H1 (cell line): ENCODE data around the gene ATP2C1. TPM values are rescaled to one million over a fixed set of nuclear protein-coding genes. Genes with fewer than 3 reads are reported as not detected.

Experiments
- CTCF ChIA-PET: fragments of 300-600 bp; sonication (Branson Sonifier 250); formaldehyde crosslinking; loops from one replicate; lab custom pipeline; 2021; ENCODE audit not compliant: partially characterized antibody; lab: Charles Lee
- POLR2A ChIA-PET: fragments of 300-600 bp; sonication (Branson Sonifier 250); formaldehyde crosslinking; loops from one replicate; lab custom pipeline; 2021; ENCODE audit warnings: inconsistent platforms; ENCODE audit not compliant: partially characterized antibody; lab: Charles Lee
- DNase-seq, 2 experiments: peaks; one replicate each; pipeline versions ENCODE4 v3.0.0 to v3.0.0-alpha.2; 2010 to 2022; ENCODE audit warnings: low spot score in 2 of 2, low read depth in 1 of 2, mixed read lengths in 1 of 2
- FAIRE-seq: peaks from 2 replicates; lab custom pipeline; 2011; peaks lifted over from hg19 to GRCh38; lab: Jason Lieb, UNC
- H2AFZ ChIP-seq: 2 replicates; pipeline ENCODE4 v1.8.1; 2012; ENCODE audit warnings: low read length, inconsistent platforms
- H2AK5ac ChIP-seq: 2 replicates; pipeline ENCODE4 v1.6.1; 2013; ENCODE audit warnings: low read depth, low read length
- H2BK120ac ChIP-seq: replicated peaks from 2 replicates; pipeline ENCODE3; 2013; ENCODE audit warnings: low read depth, low read length, inconsistent platforms
- H2BK12ac ChIP-seq: 2 replicates; pipeline ENCODE4 v1.6.1; 2013; ENCODE audit warnings: low read depth, low read length
- H2BK15ac ChIP-seq: 2 replicates; pipeline ENCODE4 v1.6.1; 2013; ENCODE audit warnings: low read length
- H2BK20ac ChIP-seq: 2 replicates; pipeline ENCODE4 v1.6.1; 2013; ENCODE audit warnings: low read length
- H2BK5ac ChIP-seq: 2 replicates; pipeline ENCODE4 v1.6.1; 2013; ENCODE audit warnings: low read depth, low read length
- H3K14ac ChIP-seq: 2 replicates; pipeline ENCODE4 v1.6.1; 2013; ENCODE audit warnings: inconsistent platforms; ENCODE audit not compliant: insufficient read length
- H3K18ac ChIP-seq: 2 replicates; pipeline ENCODE4 v1.6.1; 2013; ENCODE audit warnings: low read length; ENCODE audit errors: extremely low read depth
- H3K23ac ChIP-seq: 2 replicates; pipeline ENCODE4 v1.6.1; 2013; ENCODE audit warnings: inconsistent platforms; ENCODE audit not compliant: insufficient read length
- H3K23me2 ChIP-seq: 2 replicates; pipeline ENCODE4 v1.6.1; 2013; ENCODE audit warnings: low read depth, low read length
- H3K27ac ChIP-seq: 2 replicates; pipeline ENCODE4 v1.6.1; 2011; ENCODE audit warnings: low read depth, low read length, inconsistent platforms
- H3K27me3 ChIP-seq, 4 experiments: replicated peaks in 1 of 4; 1 replicate in 1 of 4; 2 replicates in 3 of 4; pipeline versions ENCODE4 v1.6.1 to v1.8.1; 2011 to 2013; ENCODE audit warnings: low read length in 3 of 4, mild to moderate bottlenecking in 3 of 4, inconsistent platforms in 2 of 4, mixed read lengths in 2 of 4, moderate library complexity in 1 of 4; ENCODE audit not compliant: control insufficient read depth in 3 of 4, insufficient read depth in 3 of 4; ENCODE audit errors: extremely low read depth in 1 of 4
- H3K36me3 ChIP-seq, 4 experiments: 2 replicates each; pipeline versions ENCODE4 v1.6.1 to v1.8.1; 2011 to 2013; ENCODE audit warnings: mild to moderate bottlenecking in 4 of 4, low read length in 3 of 4, moderate library complexity in 2 of 4, control low read depth in 1 of 4, inconsistent platforms in 1 of 4; ENCODE audit not compliant: insufficient read depth in 4 of 4, control insufficient read depth in 2 of 4
- H3K4ac ChIP-seq: replicated peaks from 2 replicates; pipeline ENCODE3; 2013; ENCODE audit warnings: low read length, low read depth, mixed read lengths, inconsistent platforms; ENCODE audit not compliant: insufficient read length
- H3K4me1 ChIP-seq, 4 experiments: replicated peaks in 1 of 4; 1 replicate in 1 of 4; 2 replicates in 3 of 4; pipeline versions ENCODE4 v1.6.1 to v1.8.1; 2011 to 2013; ENCODE audit warnings: low read length in 3 of 4, inconsistent platforms in 2 of 4, mixed read lengths in 1 of 4; ENCODE audit not compliant: insufficient read depth in 4 of 4, control insufficient read depth in 3 of 4
- H3K4me2 ChIP-seq, 2 experiments: 2 replicates each; pipeline versions ENCODE4 v1.6.1 to v1.8.1; 2011 to 2013; ENCODE audit warnings: low read depth in 2 of 2, low read length in 2 of 2, control low read depth in 1 of 2, inconsistent platforms in 1 of 2, mild to moderate bottlenecking in 1 of 2; ENCODE audit not compliant: insufficient read depth in 1 of 2
- H3K4me3 ChIP-seq, 4 experiments: fragments of 200-600, 300-600 bp in 1 of 4; sonication (generic), shearing (Covaris generic), sonication (Bioruptor Twin) in 1 of 4; 2 replicates each; pipeline versions ENCODE4 v1.5.1 to v1.8.1; 2011 to 2016; ENCODE audit warnings: low read length in 4 of 4, low read depth in 3 of 4, control low read depth in 2 of 4, inconsistent platforms in 2 of 4, mild to moderate bottlenecking in 2 of 4, mixed read lengths in 1 of 4, moderate library complexity in 1 of 4; ENCODE audit not compliant: insufficient read depth in 2 of 4; ENCODE audit errors: extremely low read depth in 1 of 4
- H3K56ac ChIP-seq: replicated peaks from 2 replicates; pipeline ENCODE3; 2013; ENCODE audit warnings: low read depth, mild to moderate bottlenecking, mixed read lengths, low read length, inconsistent platforms; ENCODE audit not compliant: insufficient read length
- H3K79me1 ChIP-seq: 2 replicates; pipeline ENCODE4 v1.6.1; 2013; ENCODE audit warnings: low read depth, low read length, control low read depth
- H3K79me2 ChIP-seq, 2 experiments: 2 replicates each; pipeline versions ENCODE4 v1.6.1 to v1.8.1; 2012 to 2013; ENCODE audit warnings: low read length in 2 of 2, mild to moderate bottlenecking in 2 of 2, inconsistent platforms in 1 of 2; ENCODE audit not compliant: insufficient read depth in 2 of 2, control insufficient read depth in 1 of 2
- H3K9ac ChIP-seq, 4 experiments: replicated peaks in 1 of 4; 1 replicate in 1 of 4; 2 replicates in 3 of 4; pipeline versions ENCODE4 v1.6.1 to v1.8.1; 2011 to 2013; ENCODE audit warnings: low read depth in 3 of 4, low read length in 3 of 4, control low read depth in 2 of 4, mild to moderate bottlenecking in 2 of 4, moderate library complexity in 2 of 4, inconsistent platforms in 1 of 4; ENCODE audit errors: extremely low read depth in 1 of 4
- H3K9me3 ChIP-seq, 2 experiments: 2 replicates each; pipeline versions ENCODE4 v1.6.1 to v1.8.1; 2012 to 2013; ENCODE audit warnings: mild to moderate bottlenecking in 2 of 2, moderate library complexity in 2 of 2, control low read depth in 1 of 2, inconsistent platforms in 1 of 2, low read depth in 1 of 2, low read length in 1 of 2, mixed read lengths in 1 of 2; ENCODE audit not compliant: insufficient read depth in 2 of 2
- H4K20me1 ChIP-seq, 2 experiments: replicated peaks in 1 of 2; 2 replicates each; pipeline versions ENCODE3 to v1.8.1; 2011 to 2013; ENCODE audit warnings: inconsistent platforms in 2 of 2, low read length in 2 of 2, mild to moderate bottlenecking in 1 of 2; ENCODE audit not compliant: insufficient read depth in 2 of 2, control insufficient read depth in 1 of 2
- H4K5ac ChIP-seq: 2 replicates; pipeline ENCODE4 v1.6.1; 2013; ENCODE audit warnings: low read length, low read depth, mixed read lengths, inconsistent platforms; ENCODE audit not compliant: insufficient read length
- H4K8ac ChIP-seq: 2 replicates; pipeline ENCODE4 v1.8.0; 2013; ENCODE audit warnings: mild to moderate bottlenecking, moderate library complexity, low read length, inconsistent platforms; ENCODE audit not compliant: insufficient read depth; ENCODE audit errors: extremely low read depth
- H4K91ac ChIP-seq: replicated peaks from 2 replicates; pipeline ENCODE3; 2013; ENCODE audit warnings: low read length, mixed read lengths, inconsistent platforms; ENCODE audit not compliant: insufficient read length
- CBX8 ChIP-seq: fragments of 300-800, 300-1000 bp; sonication (generic); IDR thresholded peaks from 2 replicates; pipeline ENCODE4 v1.7.1; 2016; ENCODE audit warnings: low read depth, low read length, borderline replicate concordance
- GABPA ChIP-seq: IDR thresholded peaks from 2 replicates; pipeline ENCODE4 v1.6.1; 2011; ENCODE audit warnings: mild to moderate bottlenecking, low read length, moderate library complexity, borderline replicate concordance; ENCODE audit not compliant: insufficient read depth
- NANOG ChIP-seq: IDR thresholded peaks from 2 replicates; pipeline ENCODE4 v1.6.1; 2011; ENCODE audit warnings: low read length, low read depth, mild to moderate bottlenecking, inconsistent platforms; ENCODE audit not compliant: insufficient read depth, poor library complexity, severe bottlenecking
- polyA plus RNA-seq, 7 experiments: library from polyadenylated mRNA; depleted of rRNA in 3 of 7; stranded (reverse) in 5 of 7; unstranded in 2 of 7; fragments of >200 nt in 5 of 7; fragments of 200-250 nt in 2 of 7; gene quantifications; 1 replicate in 5 of 7; 2 replicates in 1 of 7; 4 replicates in 1 of 7; pipeline versions ENCODE4 v1.2.1 to v1.2.3, GENCODE V29; 2011 to 2013; ENCODE audit warnings: missing spikeins in 2 of 7, mixed read lengths in 2 of 7
- total RNA-seq: library from RNA; stranded (reverse); fragmentation: NEBNext Ultra II Directional; extraction: Animal tissue kit (Norgen Biotek cat#: 25700); gene quantifications from 2 replicates; pipeline ENCODE4 v1.2.1, GENCODE V29; 2021

The ATP2C1 gene
- total and polyA plus RNA-seq, 2 of the 8 experiments (the other 6 are each of a cell fraction or from before 2014, with no cell fraction given) = 50.7 to 68.5 TPM

- Histone ChIP-seq H3K36me3 (peaks cover under 1 to 32% (median 11%) of the 10 kb centered on the region in 4 experiments), H4K20me1 (no peaks in the 10 kb centered on the region), H2AFZ (no peak overlapping the region), H3K23me2 (no peaks in the 10 kb centered on the region), H3K14ac (no peak overlapping the region), H3K27me3 (no peaks in the 10 kb centered on the region), H3K4me3 (no peak overlapping the region), H2BK20ac (no peak overlapping the region), H2BK5ac (no peak overlapping the region), H4K5ac (no peak overlapping the region), H2BK12ac (no peak overlapping the region), H3K9me3 (no peaks in the 10 kb centered on the region), H3K79me2 (0 out of 4 replicates have a peak, but pooled peaks cover 0 to 1% of the 10 kb centered on the region in 2 experiments), H3K4me2 (no peak overlapping the region), H4K91ac (no peak overlapping the region), H2AK5ac (no peak overlapping the region), H2BK120ac (no peak overlapping the region), H3K4me1 (no peaks in the 10 kb centered on the region), H2BK15ac (no peak overlapping the region), H3K56ac (no peak overlapping the region), H3K4ac (no peak overlapping the region), H3K9ac (no peak overlapping the region), H4K8ac (no peak overlapping the region), H3K23ac (no peak overlapping the region), H3K79me1 (no peaks in the 10 kb centered on the region), H3K18ac (no peak overlapping the region), H3K27ac (no peak overlapping the region)
- FAIRE-seq (no peak), DNase-seq (no peak)
- CTCF ChIA-PET = no interaction called here
- TF ChIP-seq CBX8 (no peak), NANOG (no peak), GABPA (no peak)
- POLR2A ChIA-PET = no interaction called here
These were observed 47.9 kb downstream of the ATP2C1 start for GRCh38 chr3:130941793-130942192.
